ENCODE measurements around the gene MT3. TPM values are rescaled to one million over a fixed set of nuclear protein-coding genes. Genes with fewer than 3 reads are reported as not detected.
"Not testable (repeated sequence)": the region's sequence is repeated elsewhere in the genome, so short reads cannot be mapped to it uniquely, and the experiment has no call there.

The MT3 gene
- polyA plus RNA-seq, 3 donors = 0.91 to 2.7 (median 1.8) TPM

DNA sequence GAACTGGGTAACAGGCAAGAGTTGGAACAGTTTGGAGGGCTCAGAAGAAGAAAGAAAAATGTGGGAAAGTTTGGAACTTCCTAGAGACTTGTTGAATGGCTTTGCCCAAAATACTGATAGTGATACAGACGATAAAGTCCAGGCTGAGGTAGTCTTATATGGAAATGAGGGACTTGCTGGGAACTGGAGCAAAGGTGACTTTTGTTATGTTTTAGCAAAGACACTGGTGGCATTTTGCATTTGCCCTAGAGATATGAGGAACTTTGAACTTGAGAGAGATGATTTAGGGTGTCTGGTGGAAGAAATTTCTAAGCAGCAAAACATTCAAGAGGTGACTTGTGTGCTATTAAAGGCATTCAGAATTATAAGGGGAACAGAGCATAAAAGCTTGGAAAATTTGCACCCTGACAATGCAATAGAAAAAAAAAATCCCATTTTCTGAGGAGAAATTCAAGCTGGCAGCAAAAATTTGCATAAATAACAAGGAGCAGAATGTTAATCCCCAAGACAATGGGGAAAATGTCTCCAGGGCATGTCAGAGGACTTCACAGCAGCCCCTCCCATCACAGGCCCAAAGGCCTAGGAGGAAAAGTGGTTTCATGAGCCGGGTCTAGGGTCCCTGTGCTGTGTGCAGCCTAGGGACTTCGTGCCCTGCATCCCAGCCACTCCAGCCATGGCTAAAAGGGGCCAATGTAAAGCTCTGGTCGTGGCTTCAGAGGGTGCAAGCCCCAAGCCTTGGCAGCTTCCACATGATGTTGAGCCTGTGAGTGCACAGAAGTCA, 32.5 kb downstream of the MT3 start:
- not testable (repeated sequence) for H3K27ac ChIP-seq (ENCODE audit: low read depth, low read length)
- WGBS, 3 donors = 79 to 86% (median 84%) methylated on average over 4 of the region's 4 CpGs

DNA sequence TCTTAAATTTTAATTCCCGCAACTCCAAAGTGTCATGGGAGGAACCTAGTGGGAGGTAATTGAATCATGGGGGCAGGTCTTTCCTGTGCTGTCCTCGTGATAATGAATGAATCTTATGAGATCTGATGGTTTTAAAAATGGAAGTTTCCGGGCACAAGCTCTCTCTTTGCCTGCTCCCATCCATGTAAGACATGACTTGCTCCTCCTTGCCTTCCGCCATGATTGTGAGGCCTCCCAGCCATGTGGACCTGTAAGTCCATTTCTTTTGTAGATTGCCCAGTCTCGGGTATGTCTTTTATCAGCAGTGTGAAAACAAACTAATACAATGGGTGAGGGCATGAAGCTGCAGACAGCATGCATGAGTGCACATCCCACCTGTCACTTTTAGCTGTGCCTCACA, 33.9 kb downstream of the MT3 start:
- H3K27ac ChIP-seq (ENCODE audit: low read depth, low read length) = not testable (repeated sequence)
- 89 to 94% (median 91%) methylated on average over 5 of the region's 5 CpGs for WGBS, 3 donors

DNA sequence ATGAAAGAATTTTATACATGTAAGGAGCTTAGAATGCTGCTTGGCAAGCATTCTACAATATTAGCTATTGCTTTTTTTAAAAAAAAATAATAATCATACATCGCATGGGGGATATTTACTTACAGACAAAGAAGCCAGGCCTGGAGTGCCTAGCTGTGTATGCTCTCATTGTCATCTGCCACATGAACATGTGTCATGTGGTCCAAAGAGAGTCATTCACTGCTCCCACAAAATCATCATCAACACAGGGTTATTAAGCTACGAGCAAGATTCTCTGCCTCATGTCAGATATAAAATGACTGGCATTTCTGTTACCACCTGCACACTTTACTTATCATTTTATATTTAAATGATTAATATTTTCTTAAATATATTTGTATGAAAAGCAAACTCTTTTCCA, 34.3 kb downstream of the MT3 start:
- WGBS, 3 donors = 95 to 98% (median 96%) methylated on average over 2 of the region's 2 CpGs
- H3K27ac ChIP-seq (ENCODE audit: low read depth, low read length) = no peak overlapping the region

DNA sequence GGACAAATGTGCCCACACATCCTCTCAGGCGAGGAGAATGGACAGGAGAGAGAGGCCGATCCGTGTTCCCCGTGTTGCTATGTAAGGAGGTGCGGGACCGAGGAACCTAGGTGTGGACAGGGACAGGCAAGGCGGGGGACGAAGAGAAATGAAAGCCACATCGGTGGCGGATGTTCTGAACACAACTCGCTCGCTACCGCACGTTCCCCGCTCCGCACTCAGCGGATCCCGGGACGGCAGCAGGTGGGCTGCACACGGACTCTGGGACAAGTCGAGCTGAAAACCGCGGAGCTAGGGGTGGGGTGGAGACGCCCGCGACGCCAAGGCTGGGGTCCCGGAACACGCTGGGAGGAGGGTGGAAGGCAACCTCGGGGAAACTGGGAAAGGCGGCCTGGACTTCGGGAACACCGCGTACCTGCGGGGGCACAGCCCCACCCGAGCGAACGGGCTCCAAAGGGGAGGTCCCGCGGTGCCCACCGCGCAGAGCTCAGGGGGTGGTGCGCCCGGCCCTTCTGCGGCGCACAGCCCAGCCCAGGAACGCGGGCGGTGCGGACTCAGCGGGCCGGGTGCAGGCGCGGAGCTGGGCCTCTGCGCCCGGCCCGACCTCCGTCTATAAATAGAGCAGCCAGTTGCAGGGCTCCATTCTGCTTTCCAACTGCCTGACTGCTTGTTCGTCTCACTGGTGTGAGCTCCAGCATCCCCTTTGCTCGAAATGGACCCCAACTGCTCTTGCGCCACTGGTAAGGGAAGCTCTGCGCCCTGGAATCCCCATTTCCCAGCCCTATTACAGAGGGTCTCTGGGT, 36.0 kb downstream of the MT3 start, which contains the start of gene MT1E:
Gene MT1E (plus strand): TSS at position 642 of the 803 bp plus-strand sequence. CDS start 71 bp downstream, at position 713.
- peak within 1 kb of the TSS; percentile 87 for H3K27ac ChIP-seq (ENCODE audit: low read depth, low read length)
- 1 to 2% (median 2%) methylated on average over 60 to 62 of the region's 62 CpGs for WGBS, 3 donors

DNA sequence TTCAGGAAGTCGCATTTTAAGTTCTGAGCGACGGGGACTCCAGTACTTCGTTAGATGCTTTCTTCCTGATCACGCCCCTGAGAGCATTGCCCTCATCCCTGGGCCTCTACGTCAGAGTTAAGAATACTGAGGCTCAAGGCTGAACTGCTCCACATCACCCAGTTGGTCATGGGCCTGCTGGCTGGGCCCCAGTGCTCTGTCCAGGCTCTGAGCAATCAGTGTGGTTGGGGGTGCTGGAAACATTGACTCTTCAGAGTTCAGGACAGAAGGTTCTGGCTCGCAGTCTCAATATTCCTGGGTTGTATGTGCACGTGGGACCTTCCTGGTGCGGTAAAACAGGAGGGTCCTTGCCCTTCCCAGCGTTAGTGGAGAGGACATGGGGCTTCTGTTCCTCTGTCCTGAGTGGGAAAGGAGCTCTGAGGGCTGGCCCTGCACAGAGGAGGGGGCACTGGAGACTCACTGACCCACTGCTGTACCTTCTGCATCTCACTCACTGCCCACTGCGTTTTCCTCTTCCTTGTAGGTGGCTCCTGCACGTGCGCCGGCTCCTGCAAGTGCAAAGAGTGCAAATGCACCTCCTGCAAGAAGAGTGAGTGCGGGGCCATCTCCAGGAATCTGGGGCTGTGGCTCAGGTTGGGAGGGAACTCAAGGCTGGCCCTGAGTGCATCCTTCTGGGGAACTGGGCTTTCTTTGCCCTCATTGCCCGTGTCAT, 36.8 kb downstream of the MT3 start:
- WGBS, 3 donors = 8 to 21% (median 19%) methylated on average over 16 of the region's 16 CpGs
- H3K27ac ChIP-seq (ENCODE audit: low read depth, low read length) = peak overlapping the region; percentile 16

DNA sequence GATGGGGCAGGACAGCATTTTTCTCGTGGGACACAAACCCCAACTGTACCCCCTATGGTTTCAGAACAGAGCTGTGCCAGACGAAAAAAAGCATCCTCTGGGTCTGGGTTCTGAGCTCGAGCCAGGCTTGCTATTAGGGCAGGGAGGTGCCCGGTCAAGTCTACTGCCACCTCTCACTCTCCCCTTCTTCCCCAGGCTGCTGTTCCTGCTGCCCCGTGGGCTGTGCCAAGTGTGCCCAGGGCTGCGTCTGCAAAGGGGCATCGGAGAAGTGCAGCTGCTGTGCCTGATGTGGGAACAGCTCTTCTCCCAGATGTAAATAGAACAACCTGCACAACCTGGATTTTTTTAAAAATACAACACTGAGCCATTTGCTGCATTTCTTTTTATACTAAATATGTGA, 37.4 kb downstream of the MT3 start:
- H3K27ac ChIP-seq (ENCODE audit: low read depth, low read length) = peak overlapping the region; percentile 46
- 26 to 60% (median 48%) methylated on average over 7 of the region's 7 CpGs for WGBS, 3 donors

DNA sequence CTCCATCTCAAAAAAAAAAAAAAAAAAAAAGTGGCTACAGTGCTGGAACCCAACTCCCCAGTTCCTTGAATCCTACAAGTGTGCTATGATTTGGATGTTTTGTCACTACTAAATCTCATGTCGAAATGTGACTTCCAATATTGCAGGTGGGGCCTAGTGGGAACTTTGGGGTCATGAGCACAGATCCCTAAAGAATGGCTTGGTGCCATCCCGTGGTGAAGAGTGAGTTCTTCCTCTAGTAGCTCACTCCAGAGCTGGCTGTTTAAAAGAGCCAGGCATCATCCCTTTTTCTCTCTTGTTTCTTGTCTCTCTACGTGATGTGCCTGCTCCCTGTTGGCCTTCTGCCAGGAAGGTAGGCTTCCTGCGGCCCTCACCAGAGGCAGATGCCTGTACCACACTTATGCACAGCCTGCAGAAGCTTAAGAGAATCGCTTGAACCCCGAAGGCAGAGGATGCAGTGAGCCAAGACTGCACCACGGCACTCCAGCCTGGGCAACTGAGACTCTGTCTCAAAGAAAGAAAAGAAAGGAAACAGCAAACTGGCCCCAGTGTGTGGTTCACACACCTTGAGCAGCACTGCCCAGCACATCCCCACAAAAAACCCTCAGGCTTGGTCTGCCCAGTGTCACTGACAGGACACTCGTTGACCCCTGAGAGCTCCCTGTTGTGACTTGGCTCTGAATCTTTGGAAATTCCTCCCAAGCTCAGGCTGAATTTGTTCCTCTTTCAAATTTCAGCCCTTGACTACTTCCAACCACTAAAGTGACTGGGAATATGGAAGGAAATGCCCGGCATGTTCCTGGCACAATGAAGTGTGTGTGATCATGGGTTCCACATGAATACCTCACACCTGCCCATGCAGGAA, 39.4 kb downstream of the MT3 start:
- WGBS, 3 donors = 66 to 73% (median 69%) methylated on average over 9 of the region's 9 CpGs
- H3K27ac ChIP-seq (ENCODE audit: low read depth, low read length) = no peak overlapping the region

DNA sequence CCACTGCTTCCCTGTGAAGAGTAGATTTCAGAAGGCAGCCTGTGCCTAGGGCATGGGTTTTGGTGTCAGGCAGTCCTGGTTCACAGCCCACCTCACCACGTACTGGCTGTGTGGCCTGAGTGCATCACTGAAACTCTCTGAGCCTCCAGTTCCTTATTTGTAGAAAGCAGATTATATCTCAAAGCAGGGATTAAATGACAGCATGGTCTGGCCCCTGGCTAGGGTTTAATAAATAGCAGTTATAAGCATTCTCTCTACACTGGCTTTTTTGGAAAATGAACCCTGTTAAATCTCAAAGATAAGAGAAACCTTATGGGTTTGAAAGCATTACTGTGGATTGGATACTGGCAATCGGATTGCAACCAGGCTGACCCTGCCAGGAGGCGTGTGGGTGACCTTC, 40.2 kb downstream of the MT3 start:
- 69 to 93% (median 89%) methylated on average over 3 of the region's 3 CpGs for WGBS, 3 donors
- H3K27ac ChIP-seq (ENCODE audit: low read depth, low read length) = no peak overlapping the region

DNA sequence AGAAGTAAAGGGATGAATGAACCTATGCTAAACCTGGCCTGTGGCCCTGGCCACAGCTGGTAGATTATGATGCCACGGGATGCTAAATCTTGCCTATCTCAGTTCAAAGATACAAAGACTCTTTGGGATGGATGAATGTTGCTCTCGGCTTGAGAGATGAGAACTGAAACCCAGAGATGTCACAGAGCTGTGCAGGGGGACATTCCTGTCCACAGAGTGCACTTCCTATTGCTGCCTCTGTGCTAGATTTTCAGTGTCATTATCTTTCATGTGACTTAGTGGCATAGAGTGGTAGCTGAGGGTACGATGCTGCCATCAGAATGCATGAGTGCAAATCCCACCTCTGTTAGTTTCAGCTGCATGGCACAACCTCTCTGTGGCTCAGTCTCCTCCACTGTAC, 40.8 kb downstream of the MT3 start:
- 76 to 88% (median 87%) methylated on average over 3 of the region's 3 CpGs for WGBS, 3 donors
- H3K27ac ChIP-seq (ENCODE audit: low read depth, low read length) = no peak overlapping the region

DNA sequence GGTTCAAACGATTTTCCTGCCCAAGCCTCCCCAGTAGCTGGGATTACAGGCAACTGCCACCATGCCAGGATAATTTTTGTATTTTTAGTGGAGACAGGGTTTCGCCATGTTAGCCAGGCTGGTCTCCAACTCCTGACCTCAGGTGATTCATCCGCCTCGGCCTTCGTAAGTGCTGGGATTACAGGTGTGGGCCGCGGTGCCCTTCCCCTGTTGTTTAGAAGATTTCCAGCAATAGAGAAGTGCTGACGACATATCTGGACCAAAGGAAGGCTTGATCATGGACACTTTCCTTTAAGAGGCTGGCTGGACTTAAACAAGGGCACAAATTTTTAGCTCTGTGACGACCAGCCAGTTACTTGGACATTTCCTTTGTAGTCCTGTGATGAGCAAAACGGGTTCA, 41.9 kb downstream of the MT3 start:
- H3K27ac ChIP-seq (ENCODE audit: low read depth, low read length) = no peak overlapping the region
- WGBS, 3 donors = 88 to 90% (median 88%) methylated on average over 10 of the region's 10 CpGs

DNA sequence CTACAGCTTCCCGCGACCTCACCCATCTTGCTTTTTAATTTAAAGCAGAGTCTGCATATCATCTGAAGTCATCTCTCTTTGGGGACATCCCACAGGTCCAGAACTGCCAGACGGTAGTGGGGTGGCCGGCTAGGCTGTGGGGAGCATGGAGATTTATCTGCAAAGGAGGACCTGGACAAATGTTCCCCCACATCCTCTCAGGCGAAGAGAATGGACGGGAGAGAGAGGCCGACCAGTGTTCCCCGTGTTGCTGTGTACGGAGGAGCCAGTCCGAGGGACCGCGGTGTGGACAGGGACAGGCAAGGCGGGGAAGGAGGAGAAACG, 42.5 kb downstream of the MT3 start:
- WGBS, 3 donors = 19 to 22% (median 19%) methylated on average over 14 of the region's 14 CpGs
- peak overlapping the region; percentile 30 for H3K27ac ChIP-seq (ENCODE audit: low read depth, low read length)

DNA sequence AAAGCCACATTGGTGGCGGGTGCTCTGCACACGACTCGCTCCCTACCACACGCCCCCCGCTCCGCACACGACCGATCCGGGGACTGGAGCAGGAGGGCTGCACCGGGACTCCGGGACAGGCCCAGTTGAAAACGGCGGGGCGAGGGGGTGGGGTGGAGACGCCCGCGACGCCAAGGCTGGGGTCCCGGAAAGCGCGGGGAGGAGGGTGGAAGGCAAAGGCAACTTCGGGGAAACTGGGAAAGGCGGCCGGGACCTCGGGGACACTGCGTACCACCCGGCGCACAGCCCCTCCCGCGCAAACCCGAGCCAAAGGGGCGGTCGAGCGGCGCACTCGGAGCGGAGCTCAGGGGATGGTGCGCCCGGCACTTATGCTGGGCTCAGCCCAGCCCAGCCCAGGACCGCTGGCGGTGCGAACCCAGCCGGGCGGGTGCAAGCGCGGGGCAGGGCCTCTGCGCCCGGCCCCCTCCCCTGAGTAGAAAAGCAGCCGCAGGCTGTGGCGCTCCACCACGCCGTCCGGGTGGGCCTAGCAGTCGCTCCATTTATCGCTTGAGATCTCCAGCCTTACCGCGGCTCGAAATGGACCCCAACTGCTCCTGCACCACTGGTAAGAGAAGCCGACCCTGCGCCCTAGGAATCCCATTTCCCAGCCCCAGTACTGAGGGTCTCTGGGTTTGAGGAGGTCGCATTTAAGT, 43.0 kb downstream of the MT3 start, which contains the start of gene MT1M:
Gene MT1M (plus strand): TSS at position 504 of the 692 bp plus-strand sequence. CDS start 73 bp downstream, at position 577.
- peak within 1 kb of the TSS; percentile 41 for H3K27ac ChIP-seq (ENCODE audit: low read depth, low read length)
- 1% methylated on average over 58 to 61 of the region's 61 CpGs for whole genome bisulfite sequencing, 3 donors

DNA sequence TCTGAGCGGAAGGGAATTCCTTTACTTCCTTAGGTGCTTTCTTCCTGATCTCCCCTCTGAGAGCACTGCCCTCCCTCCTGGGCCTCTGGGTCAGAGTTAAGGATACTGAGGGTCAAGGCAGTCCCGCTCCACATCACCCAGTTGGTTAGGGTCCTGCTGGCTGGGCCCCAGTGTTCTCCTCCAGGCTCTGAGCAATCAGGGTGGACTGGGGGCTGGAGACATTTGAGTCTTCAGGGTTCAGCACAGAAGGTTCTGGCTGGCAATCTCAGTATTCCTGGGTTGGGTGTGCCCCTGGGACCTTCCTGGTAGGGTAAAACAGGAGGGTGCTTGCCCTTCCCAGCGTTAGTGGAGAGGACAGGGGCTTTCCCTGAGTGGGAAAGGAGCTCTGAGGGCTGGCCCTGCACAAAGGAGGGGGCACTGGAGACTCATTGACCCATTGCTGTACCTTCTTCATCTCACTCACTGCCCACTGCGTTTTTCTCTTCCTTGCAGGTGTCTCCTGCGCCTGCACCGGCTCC, 43.6 kb downstream of the MT3 start:
- WGBS, 3 donors = 31 to 37% (median 31%) methylated on average over 6 of the region's 6 CpGs
- peak overlapping the region; percentile 41 for H3K27ac ChIP-seq (ENCODE audit: low read depth, low read length)

DNA sequence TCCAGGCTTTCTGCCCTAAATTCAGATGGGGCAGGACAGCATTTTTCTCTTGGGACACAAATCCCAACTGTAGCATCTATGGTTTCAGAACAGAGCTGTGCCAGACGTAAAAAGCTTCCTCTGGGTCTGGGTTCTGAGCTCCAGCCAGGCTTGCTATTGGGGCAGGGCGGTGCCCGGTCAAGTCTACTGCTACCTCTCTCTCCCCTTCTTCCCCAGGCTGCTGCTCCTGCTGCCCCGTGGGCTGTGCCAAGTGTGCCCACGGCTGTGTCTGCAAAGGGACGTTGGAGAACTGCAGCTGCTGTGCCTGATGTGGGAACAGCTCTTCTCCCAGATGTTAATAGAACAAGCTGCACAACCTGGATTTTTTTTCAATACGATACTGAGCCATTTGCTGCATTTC, 44.2 kb downstream of the MT3 start:
- H3K27ac ChIP-seq (ENCODE audit: low read depth, low read length) = no peak overlapping the region
- WGBS, 3 donors = 45 to 63% (median 51%) methylated on average over 7 of the region's 7 CpGs

DNA sequence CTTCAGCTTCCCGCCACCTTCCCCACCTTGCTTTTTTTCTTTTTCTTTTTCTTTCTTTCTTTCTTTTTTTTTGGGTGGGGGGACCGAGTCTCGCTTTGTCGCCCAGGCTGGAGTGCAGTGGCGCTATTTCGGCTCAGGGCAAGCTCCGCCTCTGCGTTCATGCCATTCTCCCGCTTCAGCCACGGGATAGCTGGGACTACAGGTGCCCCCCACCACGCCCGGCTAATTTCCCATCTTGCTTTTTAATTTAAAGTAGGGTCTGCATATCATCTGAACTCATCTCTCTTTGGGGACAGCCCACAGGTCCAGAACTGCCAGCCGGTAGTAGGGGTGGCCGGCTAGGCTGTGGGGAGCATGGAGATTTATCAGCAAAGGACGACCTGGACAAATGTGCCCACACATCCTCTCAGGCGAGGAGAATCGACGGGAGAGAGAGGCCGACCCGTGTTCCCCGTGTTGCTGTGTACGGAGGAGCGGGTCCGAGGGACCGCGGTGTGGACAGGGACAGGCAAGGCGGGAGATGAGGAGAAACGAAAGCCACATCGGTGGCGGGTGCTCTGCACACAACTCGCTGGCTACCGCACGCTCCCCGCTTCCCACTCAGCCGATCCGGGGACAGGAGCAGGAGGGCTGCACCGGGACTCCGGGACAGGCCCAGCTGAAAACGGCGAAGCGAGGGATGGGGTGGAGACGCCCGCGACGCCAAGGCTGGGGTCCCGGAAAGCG, 45.5 kb downstream of the MT3 start:
- 28 to 60% (median 38%) methylated on average over 43 to 47 of the region's 47 CpGs for WGBS, 3 donors
- H3K27ac ChIP-seq (ENCODE audit: low read depth, low read length) = no peak overlapping the region

DNA sequence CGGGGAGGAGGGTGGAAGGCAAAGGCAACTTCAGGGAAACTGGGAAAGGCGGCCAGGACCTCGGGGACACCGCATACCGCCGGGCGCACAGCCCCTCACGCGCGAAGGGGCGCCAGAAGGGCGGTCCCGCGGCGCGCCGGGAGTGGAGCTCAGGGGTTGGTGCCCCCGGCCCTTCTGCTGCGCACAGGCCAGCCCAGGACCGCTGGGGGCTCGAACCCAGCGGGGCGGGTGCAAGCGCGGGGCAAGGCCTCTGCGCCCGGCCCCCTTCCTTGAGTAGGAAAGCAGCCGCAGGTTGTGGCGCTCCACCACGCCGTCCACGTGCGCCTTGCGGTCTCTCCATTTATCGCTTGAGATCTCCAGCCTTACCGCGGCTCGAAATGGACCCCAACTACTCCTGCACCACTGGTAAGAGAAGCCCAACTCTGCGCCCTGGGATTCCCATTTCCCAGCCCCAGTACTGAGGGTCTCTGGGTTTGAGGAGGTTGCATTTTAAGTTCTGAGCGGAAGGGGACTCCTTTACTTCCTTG, 46.2 kb downstream of the MT3 start:
- no peak overlapping the region for H3K27ac ChIP-seq (ENCODE audit: low read depth, low read length)
- WGBS, 3 donors = 21 to 56% (median 25%) methylated on average over 32 to 40 of the region's 40 CpGs
